Right lobe of liver (tissue), 6 donors: Measurements from ENCODE around the gene IFT52. TPM values are rescaled to one million over a fixed set of nuclear protein-coding genes. Genes with fewer than 3 reads are reported as not detected.

Experiments used
- ATAC-seq, 4 donors: fragments of 200-7000 bp; cut with Tn5 transposase; one replicate each; pipeline ENCODE4 v1.9.1; 2020; ENCODE audit warnings: mild to moderate bottlenecking in 4 of 4, moderate library complexity in 4 of 4
- DNase-seq, 3 donors: peaks; one replicate each; pipeline ENCODE4 v3.0.0-alpha.2; 2020
- H3K27ac ChIP-seq, 3 donors: fragments of 200-600 bp; one replicate each; pipeline ENCODE4 v1.8.0; 2022
- H3K27me3 ChIP-seq, 2 donors: fragments of 200-600 bp; one replicate each; pipeline ENCODE4 v1.8.0; 2022
- H3K36me3 ChIP-seq, 4 donors: fragments of 200-600 bp; sonication (generic) in 1 of 4; one replicate each; pipeline versions ENCODE4 v1.5.1 to v1.8.0; 2017 to 2022; ENCODE audit warnings: control low read depth in 1 of 4
- H3K4me1 ChIP-seq, 4 donors: fragments of 200-600 bp; sonication (generic) in 1 of 4; one replicate each; pipeline versions ENCODE4 v1.5.1 to v1.8.0; 2017 to 2022; ENCODE audit warnings: control low read depth in 1 of 4
- H3K4me3 ChIP-seq, 3 donors: fragments of 200-600 bp; one replicate each; pipeline ENCODE4 v1.8.0; 2022
- H3K9me3 ChIP-seq, 4 donors: fragments of 200-600 bp; sonication (generic) in 1 of 4; one replicate each; pipeline versions ENCODE4 v1.5.1 to v1.8.0; 2017 to 2022; ENCODE audit warnings: control low read depth in 1 of 4
- POLR2A ChIP-seq: fragments of 450-650 bp; IDR thresholded peaks from one replicate; pipeline ENCODE4 v1.6.1; 2017; ENCODE audit warnings: antibody characterized with exemption, mild to moderate bottlenecking
- WGBS: methylation state at CpG from one replicate; pipeline ENCODE4 v1.1.6; 2018; ENCODE audit warnings: low coverage, low lambda C conversion rate; ENCODE audit not compliant: insufficient coverage; ENCODE audit errors: missing lambda C conversion rate; 5-methylcytosine and 5-hydroxymethylcytosine counted together
- intact Hi-C, 2 donors: fragments of 100-400 bp; cut with DNase I; formaldehyde crosslinking; loops; one replicate each; pipeline versions ENCODE4 v1.11.2 to v1.14.1; 2022
- total RNA-seq, 6 experiments: library from RNA; depleted of rRNA in 2 of 6; stranded (reverse); fragments of >200 nt in 2 of 6; fragmentation: NEBNext Ultra II Directional in 3 of 6; extraction: Animal tissue kit (Norgen Biotek cat#: 25700) in 3 of 6; gene quantifications; one replicate each; pipeline versions ENCODE4 v1.1.0 to v1.2.4, GENCODE V29; 2016 to 2023
- TF ChIP-seq, protein P1 (sequence below), 4 donors: fragments of 200-600 bp in 3 of 4; fragments of 450-650 bp in 1 of 4; IDR thresholded peaks; one replicate each; pipeline versions ENCODE4 v1.5.1 to v1.8.0; 2016 to 2022; ENCODE audit warnings: antibody characterized with exemption in 4 of 4, mild to moderate bottlenecking in 2 of 4
- donor health status: DM: no; HTN: yes; CAD: no.
- donor health status: DM: no; HTN: no; CAD: no.
- donor health status: DM: no; HTN: no; CAD: no.
- donor health status: DM: no; HTN: yes; CAD: no.
- donor health status: DM: no; HTN: yes; CAD: no.

The IFT52 gene
- total RNA-seq, 6 experiments from 2014 or later: 3.4 to 6.0 (median 4.1) TPM

DNA sequence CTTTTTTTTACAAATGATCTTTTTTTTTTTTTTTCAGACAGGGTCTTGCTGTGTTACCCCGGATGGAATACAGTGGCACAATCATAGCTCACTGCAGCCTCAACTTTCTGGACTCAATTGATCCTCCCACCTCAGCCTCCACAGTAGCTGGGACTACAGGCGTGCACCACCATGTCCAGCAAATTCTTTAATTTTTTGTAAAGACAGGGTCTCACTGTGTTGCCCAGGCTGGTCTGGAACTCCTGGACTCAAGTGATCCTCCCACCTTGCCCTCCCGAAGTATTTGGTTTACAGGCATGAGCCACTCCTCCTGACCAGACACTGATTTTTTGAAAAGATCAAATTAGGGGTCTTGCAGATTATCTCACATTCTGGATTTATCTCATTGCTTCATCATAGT lies 65.2 kb downstream of the IFT52 start:
- 69% methylated on average over 3 of the region's 3 CpGs for WGBS
- H3K36me3 ChIP-seq: no peaks in the 10 kb centered on the region
- no peak for TF ChIP-seq POLR2A
- TF ChIP-seq, protein P1, sequence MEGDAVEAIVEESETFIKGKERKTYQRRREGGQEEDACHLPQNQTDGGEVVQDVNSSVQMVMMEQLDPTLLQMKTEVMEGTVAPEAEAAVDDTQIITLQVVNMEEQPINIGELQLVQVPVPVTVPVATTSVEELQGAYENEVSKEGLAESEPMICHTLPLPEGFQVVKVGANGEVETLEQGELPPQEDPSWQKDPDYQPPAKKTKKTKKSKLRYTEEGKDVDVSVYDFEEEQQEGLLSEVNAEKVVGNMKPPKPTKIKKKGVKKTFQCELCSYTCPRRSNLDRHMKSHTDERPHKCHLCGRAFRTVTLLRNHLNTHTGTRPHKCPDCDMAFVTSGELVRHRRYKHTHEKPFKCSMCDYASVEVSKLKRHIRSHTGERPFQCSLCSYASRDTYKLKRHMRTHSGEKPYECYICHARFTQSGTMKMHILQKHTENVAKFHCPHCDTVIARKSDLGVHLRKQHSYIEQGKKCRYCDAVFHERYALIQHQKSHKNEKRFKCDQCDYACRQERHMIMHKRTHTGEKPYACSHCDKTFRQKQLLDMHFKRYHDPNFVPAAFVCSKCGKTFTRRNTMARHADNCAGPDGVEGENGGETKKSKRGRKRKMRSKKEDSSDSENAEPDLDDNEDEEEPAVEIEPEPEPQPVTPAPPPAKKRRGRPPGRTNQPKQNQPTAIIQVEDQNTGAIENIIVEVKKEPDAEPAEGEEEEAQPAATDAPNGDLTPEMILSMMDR (IDR thresholded peaks at IDR 0.05): no peak
- ATAC-seq (no peak), DNase-seq (no peak)
- H3K27me3 ChIP-seq: no peaks in the 10 kb centered on the region
- intact Hi-C loops: no loop called here
- H3K4me3 ChIP-seq: no peak overlapping the region
- H3K4me1 ChIP-seq: peaks cover 0 to 14% (median 2%) of the 10 kb centered on the region in 4 donors
- H3K27ac ChIP-seq: no peak overlapping the region
- no peaks in the 10 kb centered on the region for H3K9me3 ChIP-seq

DNA sequence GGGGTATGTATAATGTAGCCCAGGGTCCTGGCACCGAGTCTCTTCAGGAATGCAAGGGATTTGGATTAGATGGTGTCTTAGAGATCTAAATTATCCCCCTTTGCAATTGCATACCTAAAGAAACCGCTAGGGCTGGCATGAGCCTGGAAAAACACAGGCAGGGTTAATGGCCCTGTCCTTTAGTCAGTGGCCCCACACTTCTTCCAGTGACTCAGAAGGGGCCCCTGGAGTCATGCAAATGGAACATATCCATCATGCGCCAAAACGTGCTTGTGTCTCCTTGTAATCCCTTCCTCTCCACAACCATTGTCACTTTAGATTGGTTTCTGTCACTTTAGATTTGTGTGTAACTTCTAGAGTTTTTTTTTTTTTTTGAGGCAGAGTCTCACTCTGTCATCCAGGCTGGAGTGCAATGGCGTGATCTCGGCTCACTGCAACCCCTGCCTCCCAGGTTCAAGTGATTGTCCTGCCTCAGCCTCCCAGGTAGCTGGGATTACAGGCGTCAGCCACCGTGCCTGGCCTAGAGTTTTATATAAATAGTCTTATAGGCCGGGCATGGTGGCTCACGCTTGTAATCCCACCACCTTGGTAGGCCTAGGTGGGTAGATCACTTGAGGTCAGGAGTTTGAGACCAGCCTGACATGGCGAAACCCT lies 67.5 kb downstream of the IFT52 start:
- H3K4me3 ChIP-seq: peak overlapping the region; percentile 75 to 85 (median 78)
- no peak for DNase-seq
- TF ChIP-seq, protein P1 (IDR thresholded peaks at IDR 0.05): no peak
- no peak for TF ChIP-seq POLR2A
- 74% methylated on average over 9 of the region's 11 CpGs for WGBS
- H3K36me3 ChIP-seq: no peaks in the 10 kb centered on the region
- peak overlapping the region in 2 of 3 donors; percentile 75 to 82 for H3K27ac ChIP-seq
- ATAC-seq: peak in 1 of 4 donors; percentile 6
- peaks cover 0 to 12% (median 1%) of the 10 kb centered on the region in 4 donors for H3K4me1 ChIP-seq
- intact Hi-C loops: no loop called here
- H3K27me3 ChIP-seq: no peaks in the 10 kb centered on the region
- no peaks in the 10 kb centered on the region for H3K9me3 ChIP-seq

DNA sequence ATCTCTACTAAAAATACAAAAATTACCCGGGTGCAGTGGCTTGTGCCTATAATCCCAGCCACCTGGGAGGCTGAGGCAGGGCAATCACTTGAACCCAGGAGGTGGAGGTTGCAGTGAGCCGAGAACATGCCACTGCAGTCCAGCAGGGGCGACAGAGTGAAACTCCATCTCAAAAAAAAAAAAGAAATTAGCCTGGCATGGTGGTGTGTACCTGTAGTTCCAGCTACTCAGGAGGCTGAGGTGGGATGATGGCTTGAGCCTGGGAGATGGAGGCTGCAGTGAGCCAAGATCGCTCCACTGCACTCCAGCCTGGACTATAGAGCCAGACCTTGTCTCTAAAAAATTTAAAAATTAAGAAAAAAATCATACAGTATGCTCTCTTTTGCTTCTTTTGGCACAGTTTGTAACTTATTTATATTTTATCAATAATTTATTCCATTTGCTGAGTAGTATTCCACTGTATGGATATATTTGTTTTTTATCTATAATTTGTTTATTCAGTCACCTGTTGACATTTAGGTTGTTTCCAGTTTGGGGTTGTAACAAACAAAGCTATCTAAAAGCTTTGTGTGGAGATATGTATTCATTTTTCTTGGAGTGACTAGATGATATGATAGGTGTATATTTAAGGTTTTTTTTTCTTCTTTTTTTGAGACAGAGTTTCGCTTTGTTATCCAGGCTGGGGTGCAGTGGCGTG lies 68.1 kb downstream of the IFT52 start:
- TF ChIP-seq, protein P1 (IDR thresholded peaks at IDR 0.05): no peak
- no peak for TF ChIP-seq POLR2A
- 73% methylated on average over 4 of the region's 6 CpGs for WGBS
- intact Hi-C loops: no loop called here
- Histone ChIP-seq H3K4me1 (peaks cover 0 to 6% (median 0%) of the 10 kb centered on the region in 4 donors), H3K27me3 (no peaks in the 10 kb centered on the region), H3K27ac (no peak overlapping the region), H3K4me3 (no peak overlapping the region), H3K9me3 (no peaks in the 10 kb centered on the region), H3K36me3 (no peaks in the 10 kb centered on the region)
- DNase-seq: no peak
- no peak for ATAC-seq

DNA sequence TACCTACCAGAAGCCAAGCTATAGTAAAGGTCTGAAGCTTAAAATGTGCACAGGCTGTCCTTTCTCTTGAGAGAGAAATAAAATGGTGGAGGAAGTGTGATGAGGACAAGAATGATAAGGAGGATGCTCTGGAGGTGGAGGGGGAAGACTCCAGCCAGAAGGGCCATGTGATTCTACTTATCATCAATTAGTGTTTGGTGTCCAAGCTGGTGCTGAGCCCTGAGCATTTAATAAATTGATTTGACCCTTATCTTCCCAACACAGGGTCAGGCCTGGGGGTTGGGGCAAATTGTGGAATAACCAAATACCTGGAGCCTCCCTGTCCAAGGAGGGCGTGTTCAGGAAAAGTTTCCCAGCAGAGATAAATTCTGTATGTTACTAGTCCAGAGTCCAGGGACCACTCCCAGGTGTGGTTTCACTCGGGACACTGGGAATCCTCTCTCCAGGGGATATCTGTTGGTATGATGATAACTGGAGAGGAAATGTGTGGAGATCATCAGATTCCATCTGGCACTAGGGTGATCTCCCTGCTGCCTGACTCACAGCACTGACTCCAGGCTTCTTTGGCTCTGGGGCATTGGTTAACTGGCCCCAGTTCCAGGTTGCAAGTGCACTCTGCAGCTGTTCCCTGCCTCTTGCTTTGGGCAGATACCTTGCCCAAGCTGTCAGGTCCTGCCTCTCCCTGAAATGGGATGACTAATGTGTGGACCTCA lies 72.4 kb downstream of the IFT52 start:
- WGBS: 0% methylated on average over 1 of the region's 2 CpGs
- Histone ChIP-seq H3K4me1 (peaks cover 0 to 2% (median 0%) of the 10 kb centered on the region in 4 donors), H3K4me3 (no peak overlapping the region), H3K27me3 (no peaks in the 10 kb centered on the region), H3K27ac (no peak overlapping the region), H3K9me3 (no peaks in the 10 kb centered on the region), H3K36me3 (no peaks in the 10 kb centered on the region)
- intact Hi-C loops: loop anchor here in 1 of 2 donors (10.0 kb wide), 1 partner anchor 118 kb away; no protein-coding TSS in a partner anchor
- no peak for ATAC-seq
- no peak for DNase-seq
- no peak for TF ChIP-seq POLR2A
- TF ChIP-seq, protein P1 (IDR thresholded peaks at IDR 0.05): no peak
